Parathyroid adenoma (tissue), 2 donors: ENCODE data around the gene CFDP1.
"Not testable (repeated sequence)": the region's sequence is repeated elsewhere in the genome, so short reads cannot be mapped to it uniquely, and the experiment has no call there.

ENCODE experiments used
- H2AFZ ChIP-seq: fragments of 300-600 bp; sonication (generic); one replicate; pipeline ENCODE4 v1.7.0; 2017; ENCODE audit warnings: antibody characterized with exemption, mild to moderate bottlenecking
- H3K27ac ChIP-seq: fragments of 300-600 bp; sonication (generic); one replicate; pipeline ENCODE4 v1.7.0; 2017
- H3K27me3 ChIP-seq: fragments of 300-600 bp; sonication (generic); one replicate; pipeline ENCODE4 v1.7.0; 2017; ENCODE audit warnings: low read length; ENCODE audit not compliant: control insufficient read depth, insufficient read depth
- H3K36me3 ChIP-seq: fragments of 300-600 bp; sonication (generic); one replicate; pipeline ENCODE4 v1.7.0; 2017; ENCODE audit warnings: low read length; ENCODE audit not compliant: control insufficient read depth, insufficient read depth
- H3K4me1 ChIP-seq: fragments of 300-600 bp; sonication (generic); one replicate; pipeline ENCODE4 v1.7.0; 2017; ENCODE audit warnings: control low read depth
- H3K4me2 ChIP-seq: fragments of 300-600 bp; sonication (generic); one replicate; pipeline ENCODE4 v1.7.0; 2017; ENCODE audit warnings: low read length
- H3K4me3 ChIP-seq: fragments of 300-600 bp; sonication (generic); one replicate; pipeline ENCODE4 v1.7.0; 2017; ENCODE audit warnings: low read depth, low read length
- H3K79me2 ChIP-seq: fragments of 300-600 bp; sonication (generic); one replicate; pipeline ENCODE4 v1.7.0; 2017; ENCODE audit warnings: control low read depth
- H3K9ac ChIP-seq: fragments of 300-600 bp; sonication (generic); one replicate; pipeline ENCODE4 v1.7.0; 2017; ENCODE audit warnings: mild to moderate bottlenecking
- H3K9me3 ChIP-seq: fragments of 300-600 bp; sonication (generic); one replicate; pipeline ENCODE4 v1.7.0; 2017; ENCODE audit warnings: low read length; ENCODE audit not compliant: control insufficient read depth
- TF ChIP-seq, protein P1 (sequence below): fragments of 300-600 bp; sonication (generic); IDR thresholded peaks from one replicate; pipeline ENCODE4 v1.7.0; 2017; ENCODE audit warnings: antibody characterized with exemption, mild to moderate bottlenecking
- donor health status: primary hyperparathyroidism.

Gene CFDP1

DNA sequence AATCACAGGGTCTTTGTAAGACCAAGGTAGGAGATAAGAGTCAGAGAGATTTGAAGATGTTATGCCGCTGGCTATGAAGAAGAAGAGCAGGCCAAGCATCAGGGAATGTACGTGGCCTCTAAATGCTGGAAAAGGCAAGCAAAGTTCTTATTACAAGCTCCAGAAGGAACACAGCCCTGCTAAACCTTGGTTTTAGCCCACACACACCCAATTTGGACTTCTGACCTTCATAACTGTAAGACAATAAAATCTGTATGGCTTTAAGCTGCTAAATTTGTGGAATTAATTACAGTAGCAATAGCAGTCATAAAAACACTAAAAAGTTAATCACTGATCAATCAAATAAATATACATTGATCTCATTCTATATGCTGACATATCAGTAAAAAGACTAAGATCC is 25.1 kb upstream of the CFDP1 start:
- H3K79me2 ChIP-seq, result peaks cover 49% of the 10 kb centered on the region
- no peak overlapping the region for H3K27ac ChIP-seq
- no peaks in the 10 kb centered on the region for H3K36me3 ChIP-seq
- H3K4me2 ChIP-seq, result no peak overlapping the region
- no peaks in the 10 kb centered on the region for H3K4me1 ChIP-seq
- H3K9me3 ChIP-seq, result no peaks in the 10 kb centered on the region
- no peak overlapping the region for H2AFZ ChIP-seq
- TF ChIP-seq, protein P1, sequence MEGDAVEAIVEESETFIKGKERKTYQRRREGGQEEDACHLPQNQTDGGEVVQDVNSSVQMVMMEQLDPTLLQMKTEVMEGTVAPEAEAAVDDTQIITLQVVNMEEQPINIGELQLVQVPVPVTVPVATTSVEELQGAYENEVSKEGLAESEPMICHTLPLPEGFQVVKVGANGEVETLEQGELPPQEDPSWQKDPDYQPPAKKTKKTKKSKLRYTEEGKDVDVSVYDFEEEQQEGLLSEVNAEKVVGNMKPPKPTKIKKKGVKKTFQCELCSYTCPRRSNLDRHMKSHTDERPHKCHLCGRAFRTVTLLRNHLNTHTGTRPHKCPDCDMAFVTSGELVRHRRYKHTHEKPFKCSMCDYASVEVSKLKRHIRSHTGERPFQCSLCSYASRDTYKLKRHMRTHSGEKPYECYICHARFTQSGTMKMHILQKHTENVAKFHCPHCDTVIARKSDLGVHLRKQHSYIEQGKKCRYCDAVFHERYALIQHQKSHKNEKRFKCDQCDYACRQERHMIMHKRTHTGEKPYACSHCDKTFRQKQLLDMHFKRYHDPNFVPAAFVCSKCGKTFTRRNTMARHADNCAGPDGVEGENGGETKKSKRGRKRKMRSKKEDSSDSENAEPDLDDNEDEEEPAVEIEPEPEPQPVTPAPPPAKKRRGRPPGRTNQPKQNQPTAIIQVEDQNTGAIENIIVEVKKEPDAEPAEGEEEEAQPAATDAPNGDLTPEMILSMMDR, result no peak
- no peak overlapping the region for H3K4me3 ChIP-seq
- H3K27me3 ChIP-seq, result no peaks in the 10 kb centered on the region
- H3K9ac ChIP-seq, result no peak overlapping the region

DNA sequence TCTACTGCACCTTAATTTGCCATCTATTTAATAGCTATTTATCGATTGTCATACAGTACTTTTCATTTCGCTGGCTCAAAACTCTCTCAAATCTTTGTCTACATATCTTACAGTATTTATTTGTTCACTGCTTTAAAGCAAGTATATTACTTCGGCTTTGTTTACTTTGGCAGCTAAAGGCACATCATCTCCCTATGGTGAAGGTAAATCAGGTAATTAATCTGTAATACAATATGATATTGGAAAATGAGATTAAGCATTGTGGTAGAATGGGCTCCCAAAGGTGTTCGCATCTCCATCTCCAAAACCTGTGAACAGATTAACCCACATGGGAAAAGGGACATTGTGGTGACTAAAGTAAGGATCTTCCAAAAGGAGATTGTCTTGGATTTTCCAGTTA is 24.7 kb upstream of the CFDP1 start:
- Histone ChIP-seq H3K79me2 (peaks cover 51% of the 10 kb centered on the region), H3K27ac (no peak overlapping the region), H3K4me1 (peaks cover under 1% of the 10 kb centered on the region), H3K4me3 (no peak overlapping the region), H2AFZ (no peak overlapping the region), H3K9ac (no peak overlapping the region), H3K36me3 (no peaks in the 10 kb centered on the region), H3K4me2 (no peak overlapping the region), H3K27me3 (no peaks in the 10 kb centered on the region), H3K9me3 (no peaks in the 10 kb centered on the region)
- TF ChIP-seq, protein P1, result no peak

DNA sequence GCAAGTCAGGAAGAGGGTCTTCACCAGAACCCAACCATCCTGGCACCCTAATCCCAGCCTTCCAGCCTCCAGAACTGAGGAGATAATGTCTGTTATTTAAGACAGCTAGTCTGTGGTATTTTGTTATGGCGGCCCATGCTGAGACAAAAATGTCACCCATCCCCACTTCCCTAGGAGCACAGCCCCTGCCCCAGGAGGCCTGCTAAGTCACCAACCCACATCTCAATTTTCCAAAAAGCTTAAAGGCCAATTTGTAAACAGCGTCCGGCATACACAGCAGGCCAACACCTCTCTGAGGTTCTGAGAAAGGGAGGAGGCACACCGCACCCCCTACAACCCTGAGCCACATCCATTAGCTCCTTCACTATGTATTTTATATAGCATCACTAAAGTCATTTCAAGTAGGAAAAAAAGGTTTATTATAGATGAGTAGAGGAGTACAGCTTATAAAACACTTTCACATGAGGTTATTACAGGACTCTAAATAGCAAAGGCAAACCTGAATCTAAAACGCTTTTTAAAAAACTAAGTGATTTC is 24.2 kb upstream of the CFDP1 start:
- H3K79me2 ChIP-seq, result peaks cover 52% of the 10 kb centered on the region
- H3K4me2 ChIP-seq, result no peak overlapping the region
- H3K9ac ChIP-seq, result no peak overlapping the region
- H2AFZ ChIP-seq, result no peak overlapping the region
- H3K4me3 ChIP-seq, result no peak overlapping the region
- TF ChIP-seq, protein P1, result no peak
- no peak overlapping the region for H3K27ac ChIP-seq
- no peaks in the 10 kb centered on the region for H3K9me3 ChIP-seq
- peaks cover 5% of the 10 kb centered on the region for H3K4me1 ChIP-seq
- no peaks in the 10 kb centered on the region for H3K36me3 ChIP-seq
- H3K27me3 ChIP-seq, result no peaks in the 10 kb centered on the region

DNA sequence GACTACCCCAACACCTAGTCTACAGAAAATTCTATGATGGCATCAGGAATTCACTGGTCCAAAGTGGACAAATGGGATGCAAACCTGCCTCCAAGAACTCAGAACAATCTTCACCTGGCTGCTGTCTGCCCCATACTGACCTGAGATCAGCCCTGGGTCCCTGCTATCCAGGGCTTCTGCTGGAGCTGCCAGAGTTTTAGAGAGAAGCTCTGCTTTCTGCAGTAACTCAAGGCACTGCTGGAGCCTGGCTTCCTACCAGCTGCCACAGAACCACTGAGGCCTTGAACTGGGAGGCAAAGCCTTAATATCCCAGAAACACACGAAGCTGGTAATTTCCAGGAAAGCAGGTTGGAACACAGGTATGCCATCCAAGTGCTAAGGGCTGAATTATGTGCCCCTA is 23.7 kb upstream of the CFDP1 start:
- H3K4me3 ChIP-seq, result no peak overlapping the region
- no peak overlapping the region for H3K27ac ChIP-seq
- H3K36me3 ChIP-seq, result no peaks in the 10 kb centered on the region
- H2AFZ ChIP-seq, result no peak overlapping the region
- no peak overlapping the region for H3K9ac ChIP-seq
- peaks cover 5% of the 10 kb centered on the region for H3K4me1 ChIP-seq
- no peak overlapping the region for H3K4me2 ChIP-seq
- peaks cover 49% of the 10 kb centered on the region for H3K79me2 ChIP-seq
- no peaks in the 10 kb centered on the region for H3K27me3 ChIP-seq
- TF ChIP-seq, protein P1, result no peak
- no peaks in the 10 kb centered on the region for H3K9me3 ChIP-seq

DNA sequence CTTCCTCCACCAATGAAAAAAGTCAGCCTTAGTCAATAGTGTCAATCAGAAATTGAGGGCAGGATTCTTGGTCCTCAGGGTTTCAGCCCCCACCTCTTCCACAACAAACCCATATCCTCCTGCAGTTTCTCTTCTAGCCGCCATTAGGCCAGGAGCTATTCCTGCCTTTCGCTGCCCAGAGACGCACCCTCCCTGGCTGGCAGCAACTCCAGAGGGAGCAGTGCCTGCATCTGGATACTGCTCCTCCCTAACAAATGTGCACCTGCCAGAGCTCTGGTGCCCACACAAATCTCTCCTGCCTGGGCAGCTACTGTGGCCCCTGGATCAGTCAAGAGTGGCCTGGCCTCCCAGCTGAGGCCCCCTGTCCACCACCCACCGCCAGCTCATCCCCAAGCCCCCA is 23.2 kb upstream of the CFDP1 start:
- H3K36me3 ChIP-seq, H3K27ac ChIP-seq, H3K27me3 ChIP-seq, H2AFZ ChIP-seq, H3K9me3 ChIP-seq, H3K4me1 ChIP-seq, H3K9ac ChIP-seq, H3K4me2 ChIP-seq, H3K4me3 ChIP-seq: not testable (repeated sequence)
- H3K79me2 ChIP-seq, result peaks cover 48% of the 10 kb centered on the region
